ENCODE data around the gene ESYT1. TPM values are rescaled to one million over a fixed set of nuclear protein-coding genes. Genes with fewer than 3 reads are reported as not detected.
A peak's percentile ranks its signal among the peaks of the same experiment; 100 is the strongest.

The ESYT1 gene
- polyA plus RNA-seq, 1 donor (not counting 4 experiments of a cell fraction or from before 2014, with no cell fraction given), result 141 TPM

GRCh38 chr12:56152132-56152755, 24.2 kb downstream of the ESYT1 start, which contains the start of gene MYL6B:
MYL6B (plus strand) TSS chr12:56152587; CDS start chr12:56153919, 1,332 bp downstream.
- Histone ChIP-seq H2AFZ (ENCODE audit: control insufficient read depth, low read length) (peak within 1 kb of the TSS; percentile 93), H4K20me1 (ENCODE audit: control insufficient read depth, extremely low read depth, insufficient read depth, low read length) (no peaks in the 10 kb centered on the region), H3K27ac (ENCODE audit: control insufficient read depth, insufficient read depth, low read length) (peak within 1 kb of the TSS; percentile 89), H3K27me3 (ENCODE audit: control insufficient read depth, extremely low read depth, insufficient read depth, low read length) (no peaks in the 10 kb centered on the region), H3K9me1 (ENCODE audit: control insufficient read depth, extremely low read depth, insufficient read depth, low read length) (no peaks in the 10 kb centered on the region), H3K36me3 (ENCODE audit: control insufficient read depth in 2 of 2, extremely low read depth in 1 of 2, insufficient read depth in 2 of 2, low read length in 2 of 2) (peaks cover 0 to 6% of the 10 kb centered on the region in 2 experiments), H3K4me2 (ENCODE audit: control insufficient read depth, extremely low read depth, insufficient read depth, low read depth, low read length) (peak within 1 kb of the TSS; percentile 99), H3K4me1 (ENCODE audit: control insufficient read depth, extremely low read depth, insufficient read depth, low read length) (peaks cover 16% of the 10 kb centered on the region), H3K9ac (ENCODE audit: control insufficient read depth, extremely low read depth, insufficient read depth, low read length) (peak within 1 kb of the TSS; percentile 87), H3K79me2 (ENCODE audit: control insufficient read depth, insufficient read depth, low read length) (no peaks in the 10 kb centered on the region), H3K9me3 (ENCODE audit: control insufficient read depth, low read depth, low read length) (no peaks in the 10 kb centered on the region), H3K4me3 (ENCODE audit: control insufficient read depth in 2 of 3, extremely low read depth in 1 of 3, insufficient read depth in 2 of 3, low read depth in 1 of 3, low read length in 3 of 3) (peak within 1 kb of the TSS; percentile 54 to 84 (median 74))
- FAIRE-seq (peak; percentile 79), DNase-seq (ENCODE audit: low read depth, low spot score) (no peak)
- TF ChIP-seq EZH2 (IDR thresholded peaks at IDR 0.05; ENCODE audit: low read length) (no peak), CTCF (optimal IDR thresholded peaks at IDR 0.05 in 1 of 3, IDR thresholded peaks at IDR 0.05 in 1 of 3, conservative IDR thresholded peaks at IDR 0.05 in 1 of 3; ENCODE audit: extremely low read depth in 1 of 3, insufficient read depth in 2 of 3, low read length in 3 of 3) (no peak)
- dilution Hi-C loops (cut with MboI; ENCODE audit: extremely low pct_ligation_motif_present, low sequenced_read_pairs), result no loop called here

- Histone ChIP-seq H3K27me3 (ENCODE audit: control insufficient read depth, extremely low read depth, insufficient read depth, low read length) (no peaks in the 10 kb centered on the region), H3K4me2 (ENCODE audit: control insufficient read depth, extremely low read depth, insufficient read depth, low read depth, low read length) (peak overlapping the region; percentile 99), H3K4me1 (ENCODE audit: control insufficient read depth, extremely low read depth, insufficient read depth, low read length) (peaks cover 19% of the 10 kb centered on the region), H3K27ac (ENCODE audit: control insufficient read depth, insufficient read depth, low read length) (peak overlapping the region; percentile 89), H3K36me3 (ENCODE audit: control insufficient read depth in 2 of 2, extremely low read depth in 1 of 2, insufficient read depth in 2 of 2, low read length in 2 of 2) (peaks cover 0 to 6% of the 10 kb centered on the region in 2 experiments), H3K4me3 (ENCODE audit: control insufficient read depth in 2 of 3, extremely low read depth in 1 of 3, insufficient read depth in 2 of 3, low read depth in 1 of 3, low read length in 3 of 3) (peak overlapping the region; percentile 54 to 84 (median 74)), H3K9ac (ENCODE audit: control insufficient read depth, extremely low read depth, insufficient read depth, low read length) (peak overlapping the region; percentile 87), H3K9me3 (ENCODE audit: control insufficient read depth, low read depth, low read length) (no peaks in the 10 kb centered on the region), H4K20me1 (ENCODE audit: control insufficient read depth, extremely low read depth, insufficient read depth, low read length) (no peaks in the 10 kb centered on the region), H3K79me2 (ENCODE audit: control insufficient read depth, insufficient read depth, low read length) (no peaks in the 10 kb centered on the region), H3K9me1 (ENCODE audit: control insufficient read depth, extremely low read depth, insufficient read depth, low read length) (no peaks in the 10 kb centered on the region), H2AFZ (ENCODE audit: control insufficient read depth, low read length) (peak overlapping the region; percentile 84)
- dilution Hi-C loops (cut with MboI; ENCODE audit: extremely low pct_ligation_motif_present, low sequenced_read_pairs), result no loop called here
- DNase-seq (ENCODE audit: low read depth, low spot score) (no peak), FAIRE-seq (no peak)
- TF ChIP-seq CTCF (optimal IDR thresholded peaks at IDR 0.05 in 1 of 3, IDR thresholded peaks at IDR 0.05 in 1 of 3, conservative IDR thresholded peaks at IDR 0.05 in 1 of 3; ENCODE audit: extremely low read depth in 1 of 3, insufficient read depth in 2 of 3, low read length in 3 of 3), result no peak
- no peak for TF ChIP-seq EZH2 (IDR thresholded peaks at IDR 0.05; ENCODE audit: low read length)
Measured at GRCh38 chr12:56152756-56153677, 24.9 kb downstream of the ESYT1 start.
